Left lung (tissue), 10 donors: ENCODE data around the gene FAM89B. TPM values are rescaled to one million over a fixed set of nuclear protein-coding genes. Genes with fewer than 3 reads are reported as not detected.

Experiments
- ATAC-seq: fragments of 200-7000 bp; cut with Tn5 transposase; one replicate; pipeline ENCODE4 v1.9.1; 2020; ENCODE audit warnings: moderate library complexity
- DNase-seq, 4 donors: peaks; one replicate each; pipeline ENCODE4 v3.0.0-alpha.2; 2013 to 2020
- H3K27ac ChIP-seq, 2 donors: fragments of 200-600 bp; sonication (generic) in 1 of 2; one replicate each; pipeline versions ENCODE4 v1.5.0 to v1.8.0; 2020 to 2021
- H3K27me3 ChIP-seq, 2 donors: fragments of 200-600 bp; sonication (generic) in 1 of 2; one replicate each; pipeline versions ENCODE4 v1.5.0 to v1.8.0; 2020 to 2021
- H3K36me3 ChIP-seq, 2 donors: fragments of 200-600 bp; sonication (generic) in 1 of 2; one replicate each; pipeline versions ENCODE4 v1.5.0 to v1.8.0; 2020 to 2021
- H3K4me1 ChIP-seq, 2 donors: fragments of 200-600 bp; one replicate each; pipeline ENCODE4 v1.8.0; 2021
- H3K4me3 ChIP-seq, 2 donors: fragments of 200-600 bp; sonication (generic) in 1 of 2; one replicate each; pipeline versions ENCODE4 v1.5.0 to v1.8.0; 2020 to 2021; ENCODE audit warnings: mild to moderate bottlenecking in 1 of 2
- H3K9me3 ChIP-seq, 2 donors: fragments of 200-600 bp; sonication (generic) in 1 of 2; one replicate each; pipeline versions ENCODE4 v1.5.0 to v1.8.0; 2020 to 2021
- intact Hi-C, 2 donors: fragments of 100-400 bp; cut with DNase I; formaldehyde crosslinking; loops; one replicate each; pipeline versions ENCODE4 v1.11.2 to v1.14.2; 2022
- polyA plus RNA-seq, 6 donors: library from polyadenylated mRNA; unstranded; fragments of 120-200 nt; gene quantifications; one replicate each; pipeline ENCODE4 v1.2.1, GENCODE V29; 2013; ENCODE audit not compliant: insufficient read length in 6 of 6
- total RNA-seq, 2 donors: library from RNA; stranded (reverse); fragmentation: NEBNext Ultra II Directional; extraction: Animal tissue kit (Norgen Biotek cat#: 25700); gene quantifications; one replicate each; pipeline ENCODE4 v1.2.1, GENCODE V29; 2021
- TF ChIP-seq, protein P1 (sequence below), 2 donors: fragments of 200-600 bp; sonication (generic) in 1 of 2; IDR thresholded peaks; one replicate each; pipeline versions ENCODE4 v1.5.0 to v1.8.0; 2021; ENCODE audit warnings: antibody characterized with exemption in 2 of 2
- donor health status: DM: no; HTN: yes; CAD: no.
- donor health status: DM: no; HTN: no; CAD: no.

The FAM89B gene
- total and polyA plus RNA-seq, 8 donors: 20.7 to 57.5 (median 34.9) TPM

GRCh38 chr11:65595131-65595530 is 22.8 kb downstream of the FAM89B start:
- Histone ChIP-seq H3K36me3 (peaks cover 0 to 78% of the 10 kb centered on the region in 2 donors), H3K27me3 (no peaks in the 10 kb centered on the region), H3K4me1 (peaks cover 6 to 38% of the 10 kb centered on the region in 2 donors), H3K4me3 (no peak overlapping the region), H3K9me3 (no peaks in the 10 kb centered on the region), H3K27ac (peak overlapping the region in 1 of 2 donors; percentile 23)
- DNase-seq: no peak
- TF ChIP-seq, protein P1, sequence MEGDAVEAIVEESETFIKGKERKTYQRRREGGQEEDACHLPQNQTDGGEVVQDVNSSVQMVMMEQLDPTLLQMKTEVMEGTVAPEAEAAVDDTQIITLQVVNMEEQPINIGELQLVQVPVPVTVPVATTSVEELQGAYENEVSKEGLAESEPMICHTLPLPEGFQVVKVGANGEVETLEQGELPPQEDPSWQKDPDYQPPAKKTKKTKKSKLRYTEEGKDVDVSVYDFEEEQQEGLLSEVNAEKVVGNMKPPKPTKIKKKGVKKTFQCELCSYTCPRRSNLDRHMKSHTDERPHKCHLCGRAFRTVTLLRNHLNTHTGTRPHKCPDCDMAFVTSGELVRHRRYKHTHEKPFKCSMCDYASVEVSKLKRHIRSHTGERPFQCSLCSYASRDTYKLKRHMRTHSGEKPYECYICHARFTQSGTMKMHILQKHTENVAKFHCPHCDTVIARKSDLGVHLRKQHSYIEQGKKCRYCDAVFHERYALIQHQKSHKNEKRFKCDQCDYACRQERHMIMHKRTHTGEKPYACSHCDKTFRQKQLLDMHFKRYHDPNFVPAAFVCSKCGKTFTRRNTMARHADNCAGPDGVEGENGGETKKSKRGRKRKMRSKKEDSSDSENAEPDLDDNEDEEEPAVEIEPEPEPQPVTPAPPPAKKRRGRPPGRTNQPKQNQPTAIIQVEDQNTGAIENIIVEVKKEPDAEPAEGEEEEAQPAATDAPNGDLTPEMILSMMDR (IDR thresholded peaks at IDR 0.05): no peak
- intact Hi-C loops: loop anchor here in 1 of 2 donors (10.0 kb wide), 1 partner anchor 50 kb away; no protein-coding TSS in a partner anchor
- ATAC-seq: no peak

GRCh38 chr11:65595543-65596281 is 23.4 kb downstream of the FAM89B start, which contains the start of gene KCNK7:
Gene KCNK7 (minus strand): TSS chr11:65595800. CDS start chr11:65595772, 28 bp downstream.
- ATAC-seq (no peak), DNase-seq (no peak)
- H3K4me1 ChIP-seq: peaks cover 6 to 34% of the 10 kb centered on the region in 2 donors
- H3K9me3 ChIP-seq: no peaks in the 10 kb centered on the region
- H3K27ac ChIP-seq: peak within 1 kb of the TSS in 1 of 2 donors; percentile 23
- intact Hi-C loops: loop anchor here in 1 of 2 donors (10.0 kb wide), 1 partner anchor 51 kb away; no protein-coding TSS in a partner anchor
- no peak within 1 kb of the TSS for H3K4me3 ChIP-seq
- TF ChIP-seq, protein P1 (IDR thresholded peaks at IDR 0.05): no peak
- H3K27me3 ChIP-seq: no peaks in the 10 kb centered on the region
- H3K36me3 ChIP-seq: peaks cover 0 to 78% of the 10 kb centered on the region in 2 donors

DNA sequence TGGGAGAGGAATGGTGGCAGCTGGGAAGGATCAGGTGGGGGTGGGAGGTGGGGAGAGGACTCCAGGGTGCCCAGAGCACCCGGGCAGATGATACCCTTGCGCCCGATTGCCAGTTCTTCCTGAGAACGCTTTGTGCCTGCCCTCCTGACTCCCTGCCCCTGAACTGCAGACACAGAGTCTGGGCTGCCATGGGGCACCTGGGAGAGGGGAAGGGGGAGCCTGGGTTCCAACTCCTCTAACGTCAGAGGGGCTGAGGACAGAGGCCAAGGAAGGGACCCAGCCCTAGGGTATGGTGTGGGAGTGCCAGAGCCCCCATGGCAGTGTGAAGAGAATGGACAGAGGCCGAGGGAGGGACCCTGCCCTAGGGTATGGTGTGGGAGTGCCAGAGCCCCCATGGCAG is 24.2 kb downstream of the FAM89B start:
- H3K4me1 ChIP-seq: peaks cover 6 to 29% of the 10 kb centered on the region in 2 donors
- peaks cover 0 to 78% of the 10 kb centered on the region in 2 donors for H3K36me3 ChIP-seq
- ATAC-seq (no peak), DNase-seq (no peak)
- H3K9me3 ChIP-seq: no peaks in the 10 kb centered on the region
- no peaks in the 10 kb centered on the region for H3K27me3 ChIP-seq
- H3K4me3 ChIP-seq: no peak overlapping the region
- intact Hi-C loops: loop anchor here in 1 of 2 donors (10.0 kb wide), 1 partner anchor 52 kb away; no protein-coding TSS in a partner anchor
- TF ChIP-seq, protein P1 (IDR thresholded peaks at IDR 0.05): no peak
- no peak overlapping the region for H3K27ac ChIP-seq

GRCh38 chr11:65598258-65598699 is 25.9 kb downstream of the FAM89B start:
- no peak for ATAC-seq
- no peaks in the 10 kb centered on the region for H3K27me3 ChIP-seq
- TF ChIP-seq, protein P1 (IDR thresholded peaks at IDR 0.05): no peak
- no peaks in the 10 kb centered on the region for H3K9me3 ChIP-seq
- intact Hi-C loops: loop anchor here in 1 of 2 donors (10.0 kb wide), 1 partner anchor 53 kb away; no protein-coding TSS in a partner anchor
- peaks cover 0 to 76% of the 10 kb centered on the region in 2 donors for H3K36me3 ChIP-seq
- no peak overlapping the region for H3K4me3 ChIP-seq
- H3K27ac ChIP-seq: no peak overlapping the region
- peaks cover 4 to 18% of the 10 kb centered on the region in 2 donors for H3K4me1 ChIP-seq
- DNase-seq: no peak
